SH-SY5Y (cell line): ENCODE results near the gene SAP30BP.

ENCODE experiments used
- GATA2 ChIP-seq: IDR thresholded peaks from 2 replicates; pipeline ENCODE4 v1.6.1; 2011; ENCODE audit warnings: mild to moderate bottlenecking, low read depth, low read length
- GATA3 ChIP-seq: IDR thresholded peaks from 2 replicates; pipeline ENCODE4 v1.6.1; 2011; ENCODE audit warnings: low read depth, mild to moderate bottlenecking, low read length, moderate library complexity

- TF ChIP-seq GATA2 = no peak
- TF ChIP-seq GATA3 = no peak
Measured at GRCh38 chr17:75695830-75696271, 28.7 kb downstream of the SAP30BP start.
